Ecto neural progenitor cell (in vitro differentiated cells): ENCODE measurements around the gene DZANK1.
"Not testable (repeated sequence)": the region's sequence is repeated elsewhere in the genome, so short reads cannot be mapped to it uniquely, and the experiment has no call there.

Experiments
- DNase-seq: peaks from one replicate; pipeline ENCODE4 v3.0.0-alpha.2; 2018; ENCODE audit warnings: low spot score

The DZANK1 gene

DNA sequence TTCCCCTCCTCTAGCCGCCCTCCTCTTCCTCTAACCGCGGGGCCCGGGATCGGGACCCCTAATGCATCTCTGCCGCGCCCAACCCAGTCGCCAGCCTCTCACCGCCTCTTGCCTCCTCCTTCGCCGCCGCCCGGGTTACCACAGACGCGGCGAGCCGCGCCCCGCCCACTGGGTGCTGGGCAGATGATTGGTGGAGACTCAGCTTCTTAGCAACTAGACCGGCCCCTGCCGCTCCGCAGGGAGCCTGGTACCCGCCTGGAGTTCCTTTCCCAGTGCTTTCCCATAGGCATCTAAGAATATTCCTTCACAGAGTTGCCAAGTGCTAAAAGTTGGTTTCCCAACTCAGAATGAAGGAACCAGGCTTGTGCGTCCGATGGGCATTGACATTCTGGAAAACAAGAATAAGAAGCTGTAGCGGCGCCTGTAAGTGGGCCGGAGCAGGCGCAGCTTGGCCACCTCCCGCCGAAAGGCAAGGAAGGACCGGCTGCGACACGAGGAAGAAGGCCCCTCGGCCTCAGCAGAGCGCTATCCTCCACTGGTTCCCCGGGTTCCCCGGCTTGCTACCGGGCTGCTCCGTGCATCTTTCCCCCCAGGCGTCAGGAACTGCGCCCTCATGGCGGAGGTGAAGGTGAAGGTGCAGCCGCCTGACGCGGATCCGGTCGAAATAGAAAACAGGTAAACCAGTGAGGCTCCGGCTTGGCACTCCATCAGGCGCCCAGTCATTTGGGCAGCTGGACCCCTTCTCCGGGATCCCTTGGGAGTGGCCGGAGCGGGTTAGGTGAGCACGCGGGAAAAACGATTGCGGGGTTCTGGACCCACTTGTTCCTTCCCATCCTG is at the start of gene DZANK1, which contains the start of gene POLR3F:
TSS of gene DZANK1 (minus strand) at position 137 of the 837 bp plus-strand sequence. CDS start 1,672 bp downstream, outside the sequence.
TSS of gene POLR3F (plus strand) at position 497 of the 837 bp plus-strand sequence. CDS start at position 614, 117 bp downstream.
- DNase-seq = peak; percentile 98

- DNase-seq = no peak
Observed at GRCh38 chr20:18515973-18516372, 49.1 kb upstream of the DZANK1 start.

DNA sequence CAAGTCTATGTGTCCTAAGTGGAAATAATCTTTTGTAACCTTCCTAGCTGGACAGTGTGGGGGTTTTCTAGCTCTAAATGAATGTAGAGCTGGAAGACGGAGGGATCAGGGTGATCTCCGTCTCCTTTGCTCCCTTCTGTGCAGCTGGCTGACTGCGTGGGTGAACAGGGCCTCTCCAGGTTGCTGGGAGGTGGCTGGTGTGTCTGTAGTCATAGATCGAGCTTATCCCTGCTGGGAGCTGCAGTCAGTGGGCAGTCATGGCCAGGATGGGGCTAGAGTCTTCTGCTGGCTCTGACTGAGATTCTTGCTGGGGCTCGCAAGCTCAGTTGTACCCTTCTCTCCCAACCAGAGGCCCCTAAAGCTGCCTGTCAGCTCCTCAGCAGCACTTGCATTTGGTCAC is 47.3 kb upstream of the DZANK1 start:
- DNase-seq = no peak

GRCh38 chr20:18513208-18513607 is 46.4 kb upstream of the DZANK1 start:
- no peak for DNase-seq

- no peak for DNase-seq
Observed at GRCh38 chr20:18511571-18511970, 44.7 kb upstream of the DZANK1 start.

- peak; percentile 96 for DNase-seq
Observed at GRCh38 chr20:18507218-18508191, 40.7 kb upstream of the DZANK1 start, which contains the start of gene SEC23B. SEC23B (plus strand) TSS chr20:18507940; CDS start chr20:18510836, 2,896 bp downstream.

DNA sequence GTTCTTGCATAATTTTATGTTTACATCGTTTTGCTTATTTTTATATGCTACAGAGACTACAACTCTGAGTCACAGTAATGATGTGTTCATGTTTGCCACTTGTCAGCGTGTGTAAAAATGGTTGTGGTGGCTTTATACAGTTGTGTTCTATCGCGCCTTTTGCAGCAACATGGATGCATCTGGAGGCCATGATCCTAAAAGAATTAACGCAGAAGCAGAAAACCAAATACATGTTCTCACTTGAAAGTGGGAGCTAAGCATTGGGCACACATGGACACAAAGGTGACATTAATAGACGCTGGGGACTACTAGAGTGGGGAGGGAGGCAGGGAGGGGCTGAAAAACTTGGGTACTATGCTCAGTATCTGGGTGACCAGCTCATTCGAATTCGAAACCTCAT is 39.9 kb upstream of the DZANK1 start:
- DNase-seq = no peak

DNA sequence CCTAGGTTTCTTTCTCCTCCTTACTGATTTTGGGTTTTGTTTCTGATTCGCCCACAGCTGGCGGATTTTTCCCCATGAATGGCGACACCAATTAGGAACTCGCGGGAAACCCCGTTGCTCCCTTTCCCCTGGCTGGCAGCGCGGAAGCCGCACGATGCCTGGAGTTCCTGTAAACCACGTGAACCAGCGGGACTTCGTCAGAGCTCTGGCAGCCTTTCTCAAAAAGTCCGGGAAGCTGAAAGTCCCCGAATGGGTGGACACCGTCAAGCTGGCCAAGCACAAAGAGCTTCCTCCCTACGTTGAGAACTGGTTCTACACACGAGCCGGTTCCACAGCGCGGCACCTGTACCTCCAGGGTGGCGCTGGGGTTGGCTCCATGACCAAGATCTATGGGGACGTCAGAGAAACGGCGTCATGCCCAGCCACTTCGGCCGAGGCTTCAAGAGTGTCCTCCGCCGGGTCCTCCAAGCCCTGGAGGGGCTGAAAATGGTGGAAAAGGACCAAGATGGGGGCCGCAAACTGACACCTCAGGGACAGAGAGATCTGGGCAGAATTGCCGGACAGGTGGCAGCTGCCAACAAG is 37.7 kb upstream of the DZANK1 start:
- no peak for DNase-seq

DNA sequence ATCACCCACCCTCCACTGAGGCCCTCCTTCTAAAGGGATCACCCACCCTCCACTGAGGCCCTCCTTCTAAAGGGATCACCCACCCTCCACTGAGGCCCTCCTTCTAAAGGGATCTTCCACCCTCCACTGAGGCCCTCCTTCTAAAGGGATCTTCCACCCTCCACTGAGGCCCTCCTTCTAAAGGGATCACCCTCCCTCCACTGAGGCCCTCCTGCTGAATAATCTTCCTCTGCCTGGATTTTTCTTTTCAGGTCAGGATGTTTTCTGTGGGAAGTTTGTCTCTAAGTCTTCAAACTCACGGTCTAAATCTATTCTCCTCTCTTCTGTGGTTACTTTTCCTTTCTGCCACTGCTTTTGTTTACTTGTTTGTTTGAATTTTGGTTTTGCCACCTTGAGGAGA is 34.8 kb upstream of the DZANK1 start:
- DNase-seq = not testable (repeated sequence)

- no peak for DNase-seq
Observed at GRCh38 chr20:18497603-18498002, 30.8 kb upstream of the DZANK1 start.

GRCh38 chr20:18496740-18497592 is 30.1 kb upstream of the DZANK1 start, which contains the start of gene RBBP9:
RBBP9 (minus strand) TSS chr20:18497225; CDS start chr20:18497167, 58 bp downstream.
- peak; percentile 94 for DNase-seq

- DNase-seq = peak; percentile 50
Observed at GRCh38 chr20:18496042-18496441, 29.2 kb upstream of the DZANK1 start.

DNA sequence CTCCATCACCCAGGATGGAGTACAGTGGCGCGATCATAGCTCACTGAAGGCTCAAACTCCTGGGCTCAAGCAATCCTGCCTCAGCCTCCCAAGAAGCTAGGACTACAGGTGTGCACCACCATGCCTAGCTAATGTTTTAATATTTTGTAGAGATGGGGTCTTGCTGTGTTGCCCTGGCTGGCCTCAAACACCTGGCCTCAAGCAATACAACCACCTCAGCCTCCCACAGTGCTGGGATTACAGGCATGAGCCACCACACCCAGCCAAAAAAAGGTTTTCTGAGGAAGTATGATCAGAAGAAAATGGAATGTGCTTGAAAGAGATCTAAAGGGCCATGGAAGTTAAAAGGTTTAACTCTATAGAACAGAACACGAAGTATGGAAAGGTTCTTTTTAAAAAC is 21.5 kb upstream of the DZANK1 start:
- no peak for DNase-seq

GRCh38 chr20:18481596-18481995 is 14.8 kb upstream of the DZANK1 start:
- no peak for DNase-seq

- no peak for DNase-seq
Observed at GRCh38 chr20:18477821-18478220, 11.0 kb upstream of the DZANK1 start.

DNA sequence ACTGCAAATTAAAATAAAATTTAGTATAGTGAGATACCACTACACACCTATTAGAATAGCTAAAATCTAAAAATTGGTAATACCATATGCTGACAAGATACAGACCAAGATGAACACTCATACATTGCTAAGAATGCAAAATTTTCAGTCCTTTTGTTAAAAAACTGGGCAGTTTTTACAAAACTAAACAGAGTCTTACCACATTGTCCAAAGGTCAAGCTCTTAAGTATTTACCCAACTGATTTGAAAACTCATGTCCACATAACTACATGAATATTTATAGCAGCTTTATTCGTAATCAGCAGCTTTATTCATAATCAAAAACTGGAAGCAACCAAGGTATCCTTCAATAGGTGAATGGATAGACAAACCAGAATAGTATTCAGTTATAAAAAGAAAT is 10.4 kb upstream of the DZANK1 start:
- DNase-seq = no peak

DNA sequence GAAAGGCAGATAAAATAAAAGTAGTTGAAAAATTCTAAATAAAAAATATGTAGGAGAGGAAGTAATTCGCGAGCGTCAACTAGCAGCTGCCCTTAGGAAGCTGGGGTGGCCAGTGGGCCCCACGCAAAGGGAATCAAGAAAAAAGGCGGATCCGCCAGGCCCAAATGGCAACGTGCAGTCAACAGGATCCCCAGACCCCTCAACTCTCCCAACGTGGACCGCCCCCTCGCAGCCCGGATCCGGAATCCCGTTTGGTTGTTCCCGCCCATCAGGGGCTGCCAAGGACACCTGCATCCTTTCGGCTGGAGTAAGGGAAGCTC is 296 bp downstream of the DZANK1 start:
- DNase-seq = no peak

GRCh38 chr20:18465536-18466200 is 1.2 kb downstream of the DZANK1 start:
- DNase-seq = no peak

DNA sequence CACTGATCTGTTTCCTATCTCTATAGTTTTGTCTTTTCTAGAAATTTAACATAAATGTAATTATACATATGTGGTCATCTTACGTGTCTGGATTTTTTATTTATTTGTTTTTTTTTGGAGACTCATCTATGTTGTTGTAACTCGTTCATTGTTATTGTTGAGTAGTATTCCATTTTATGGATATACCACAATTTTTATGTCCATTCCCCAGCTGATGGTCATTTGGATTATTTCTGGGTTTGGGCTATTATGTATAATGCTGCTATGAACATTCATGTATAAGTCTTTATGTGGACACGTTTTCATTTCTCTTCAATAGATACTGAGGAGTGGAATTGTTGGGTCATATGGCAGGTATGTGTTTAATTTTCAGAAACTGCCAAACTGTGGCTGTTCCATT is 10.2 kb downstream of the DZANK1 start:
- no peak for DNase-seq

DNA sequence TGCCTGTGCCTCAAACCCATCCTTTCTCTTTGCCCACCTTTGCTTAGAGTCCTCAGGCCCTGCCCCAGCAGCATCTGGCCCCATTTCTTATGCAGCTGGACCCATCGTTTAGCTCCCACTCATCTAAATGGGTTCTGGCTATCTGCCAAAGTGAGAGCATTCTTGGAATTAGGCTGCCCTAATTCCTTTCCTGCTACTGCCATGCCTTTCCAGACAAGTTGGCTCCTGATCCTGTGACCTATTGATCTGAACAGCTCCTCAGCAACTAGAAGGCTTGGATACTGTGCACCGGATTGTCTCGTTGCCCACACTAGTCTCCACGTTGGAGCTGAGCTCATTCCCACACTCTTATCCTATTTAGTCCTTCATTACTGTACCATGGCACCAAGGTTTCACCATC is 22.9 kb downstream of the DZANK1 start:
- DNase-seq = no peak

DNA sequence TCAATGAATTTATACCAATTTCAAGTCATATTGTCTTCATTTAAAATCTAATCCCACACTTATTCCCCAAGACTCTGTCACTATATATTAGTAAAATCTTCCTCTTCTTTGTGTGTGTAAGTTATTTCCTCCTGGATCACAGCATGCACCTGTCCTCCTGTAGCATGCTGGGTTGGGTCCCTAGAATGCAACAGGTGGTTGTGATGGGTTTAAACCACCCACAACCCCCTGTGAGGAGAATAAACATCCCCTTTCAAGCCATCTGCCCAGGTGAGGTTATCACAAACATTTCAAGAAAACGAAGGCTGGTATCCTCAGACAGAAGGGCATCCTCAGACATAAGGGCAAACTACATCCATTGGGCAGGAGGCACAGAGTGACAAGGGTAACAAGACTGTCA is 26.4 kb downstream of the DZANK1 start:
- no peak for DNase-seq
